Fibroblast of peridontal ligament (primary cell): ENCODE data around the gene RB1.

Experiments used
- DNase-seq: peaks from one replicate; pipeline ENCODE4 v3.0.0-alpha.2; 2010; ENCODE audit errors: extremely low read depth

RB1 gene

DNA sequence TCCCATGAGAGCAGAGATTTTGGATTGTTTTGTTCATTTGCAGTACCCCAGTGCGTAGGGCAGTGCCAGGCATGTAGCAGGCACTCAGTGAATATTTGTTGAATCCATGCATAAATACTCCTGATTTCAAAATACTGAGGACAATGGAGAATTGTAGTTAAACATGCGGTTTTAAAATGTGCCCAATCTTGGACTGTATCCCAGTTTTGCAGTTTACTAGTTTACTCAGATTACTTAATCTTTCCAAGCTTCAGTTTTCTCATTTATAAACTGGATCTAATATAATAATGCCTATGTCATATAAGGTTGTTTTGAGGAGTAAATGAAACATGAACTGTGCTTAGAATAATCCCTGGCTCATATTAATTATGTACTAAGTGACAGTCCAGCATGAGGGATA lies 190.3 kb downstream of the RB1 start:
- DNase-seq = peak; percentile 89

- DNase-seq = no peak
Measured at GRCh38 chr13:48494874-48495273, 191.3 kb downstream of the RB1 start.

DNA sequence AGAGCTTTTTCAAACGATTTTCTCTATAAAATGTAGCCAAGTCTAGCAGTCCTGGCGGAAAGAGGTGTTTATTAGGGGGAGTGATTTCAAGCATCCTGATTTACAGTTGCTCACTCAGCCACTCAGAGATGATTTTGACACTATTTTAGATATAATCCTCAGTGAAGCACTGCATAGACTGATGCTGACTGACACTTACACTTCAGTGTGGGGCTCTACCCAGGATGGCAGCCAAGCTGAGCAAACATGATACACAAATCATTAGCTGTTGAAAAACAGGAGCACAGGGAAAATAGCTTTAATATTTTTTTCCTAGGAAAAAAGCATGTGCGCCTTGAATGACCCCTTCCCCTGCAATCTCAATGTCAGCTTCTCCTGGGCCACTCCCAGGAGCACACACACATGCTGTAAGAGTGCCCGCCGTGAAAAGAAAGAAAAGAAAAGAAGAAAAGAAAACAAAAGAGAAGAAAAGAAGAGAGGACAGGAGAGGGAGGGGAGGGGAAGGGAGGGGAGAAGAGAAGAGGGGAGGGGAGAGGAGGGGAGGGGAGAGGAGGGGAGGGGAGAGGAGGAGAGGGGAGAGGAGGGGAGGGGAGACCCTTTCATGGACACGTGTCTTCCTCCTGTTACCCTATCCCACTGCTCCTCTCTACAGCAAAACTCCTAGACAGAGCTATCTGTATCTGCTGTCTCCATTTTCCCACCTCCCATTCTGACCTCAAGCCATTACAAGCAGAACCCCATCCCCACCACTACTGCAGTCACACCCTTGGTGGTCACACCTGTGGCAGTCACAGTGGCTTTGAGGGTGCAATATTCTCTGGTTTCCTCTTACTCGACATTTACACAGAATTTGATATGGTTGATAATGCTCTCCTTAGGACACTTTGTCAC lies 193.0 kb downstream of the RB1 start:
- DNase-seq = no peak

DNA sequence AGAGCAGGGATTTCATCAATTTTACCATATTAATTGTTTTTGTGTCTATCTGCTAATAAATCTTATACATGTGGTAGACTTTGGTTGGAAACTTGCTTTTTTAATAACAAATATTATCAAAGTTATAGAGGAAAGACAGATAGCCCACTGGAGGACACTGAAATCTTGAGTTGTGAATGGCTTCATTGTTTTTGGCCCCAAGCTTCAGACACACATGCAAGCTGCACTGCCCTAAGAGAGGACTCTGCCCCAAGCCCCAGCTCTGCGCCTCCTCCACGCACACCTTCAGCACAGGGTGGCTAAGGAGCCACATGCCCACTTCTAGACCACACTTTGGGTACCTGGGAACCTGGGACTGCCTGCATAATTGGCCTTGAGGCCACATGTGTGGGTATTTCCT lies 194.1 kb downstream of the RB1 start:
- DNase-seq = no peak

- DNase-seq = peak; percentile 95
Measured at GRCh38 chr13:48500652-48501197, 197.2 kb downstream of the RB1 start.

- no peak for DNase-seq
Measured at GRCh38 chr13:48501705-48502104, 198.2 kb downstream of the RB1 start.

GRCh38 chr13:48502601-48503319 lies 199.2 kb downstream of the RB1 start:
- DNase-seq = no peak

- no peak for DNase-seq
Measured at GRCh38 chr13:48504606-48505005, 201.1 kb downstream of the RB1 start.

DNA sequence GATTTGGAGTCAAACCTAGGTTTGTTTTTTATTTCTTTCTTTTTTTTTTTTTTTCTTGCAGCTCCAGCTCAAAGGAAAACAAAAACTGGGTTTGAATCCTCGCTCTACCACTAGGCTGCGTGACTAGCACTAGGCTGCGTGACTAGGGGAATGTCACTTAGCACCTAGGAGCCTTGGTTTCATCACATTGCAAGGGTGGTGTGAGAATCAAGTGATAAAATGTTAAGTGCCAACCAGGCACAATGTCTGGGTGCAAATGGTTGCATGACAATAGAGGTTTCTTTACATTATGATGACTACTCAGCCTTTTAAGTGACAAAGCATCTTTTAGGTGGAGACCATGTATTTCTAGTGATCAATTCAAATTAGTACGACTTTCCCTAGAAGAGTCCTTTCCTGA lies 201.5 kb downstream of the RB1 start:
- DNase-seq = no peak

- DNase-seq = peak; percentile 97
Measured at GRCh38 chr13:48505597-48506091, 202.1 kb downstream of the RB1 start.

DNA sequence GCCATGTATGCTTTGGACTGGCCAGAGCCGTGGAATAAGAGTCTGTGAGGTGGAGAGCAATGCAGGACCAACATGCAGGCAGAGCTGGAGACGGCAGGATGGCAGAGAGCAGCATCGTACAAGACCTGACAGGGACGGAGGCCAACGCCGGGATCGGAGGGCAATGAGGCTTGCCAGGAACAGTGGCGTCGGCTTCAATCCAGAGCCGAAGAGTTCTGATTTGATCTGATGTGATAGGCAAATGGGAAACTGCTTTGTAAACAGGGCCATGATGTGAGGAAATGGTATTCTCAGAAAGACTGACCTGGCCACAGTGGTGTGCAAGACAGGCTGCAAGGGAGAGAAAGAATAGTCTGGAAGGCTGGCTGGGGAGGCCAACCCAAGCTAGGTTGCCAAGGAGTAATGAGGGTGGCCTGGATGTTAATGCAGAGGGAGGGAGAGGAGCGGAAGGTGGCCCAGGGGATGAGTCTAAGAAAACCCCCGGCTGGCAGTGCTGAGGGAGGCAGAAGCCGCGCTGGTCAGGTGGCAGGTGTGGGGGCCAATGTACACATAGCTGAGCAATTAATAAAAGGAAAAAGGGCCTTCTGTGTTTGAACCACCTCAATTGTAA lies 202.6 kb downstream of the RB1 start:
- no peak for DNase-seq

DNA sequence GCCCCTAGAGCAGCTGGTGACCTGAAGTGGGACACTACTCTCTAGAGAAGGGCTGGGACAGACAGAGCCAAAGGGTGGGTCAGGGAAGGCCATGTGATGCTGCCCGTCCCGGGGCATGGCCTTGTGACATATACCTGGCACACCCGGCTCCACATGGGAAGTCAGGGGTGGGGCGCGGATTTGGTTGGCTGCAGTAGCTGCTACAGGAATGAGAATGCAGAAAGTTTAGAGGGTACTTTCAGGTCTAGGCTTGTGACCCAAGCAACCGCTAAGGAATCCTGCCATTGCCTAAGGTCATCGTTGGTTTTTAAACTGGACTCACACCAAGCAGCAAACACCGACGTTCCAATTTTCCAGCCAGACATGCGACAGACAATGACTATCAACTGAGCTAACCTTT lies 203.5 kb downstream of the RB1 start:
- no peak for DNase-seq

DNA sequence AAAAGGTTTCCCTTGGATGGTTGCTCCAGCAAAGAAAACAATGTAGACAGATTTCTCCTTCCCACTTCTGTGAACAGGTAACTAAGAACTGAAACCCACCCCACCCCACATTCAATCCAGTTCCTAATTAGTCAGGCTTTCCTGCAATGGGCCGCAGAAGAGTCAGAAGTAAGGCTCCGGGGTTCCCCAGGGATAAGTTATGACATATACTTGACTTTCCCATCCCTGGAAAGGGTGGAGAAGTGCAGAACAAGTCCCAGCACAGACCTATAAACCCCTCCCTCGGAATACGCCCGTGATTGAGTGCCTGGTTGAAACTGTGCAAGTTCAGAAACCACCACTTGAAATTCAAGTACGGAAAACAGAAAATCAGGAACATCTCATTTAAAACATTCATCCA lies 204.5 kb downstream of the RB1 start:
- no peak for DNase-seq

GRCh38 chr13:48510698-48511097 lies 207.1 kb downstream of the RB1 start:
- no peak for DNase-seq

DNA sequence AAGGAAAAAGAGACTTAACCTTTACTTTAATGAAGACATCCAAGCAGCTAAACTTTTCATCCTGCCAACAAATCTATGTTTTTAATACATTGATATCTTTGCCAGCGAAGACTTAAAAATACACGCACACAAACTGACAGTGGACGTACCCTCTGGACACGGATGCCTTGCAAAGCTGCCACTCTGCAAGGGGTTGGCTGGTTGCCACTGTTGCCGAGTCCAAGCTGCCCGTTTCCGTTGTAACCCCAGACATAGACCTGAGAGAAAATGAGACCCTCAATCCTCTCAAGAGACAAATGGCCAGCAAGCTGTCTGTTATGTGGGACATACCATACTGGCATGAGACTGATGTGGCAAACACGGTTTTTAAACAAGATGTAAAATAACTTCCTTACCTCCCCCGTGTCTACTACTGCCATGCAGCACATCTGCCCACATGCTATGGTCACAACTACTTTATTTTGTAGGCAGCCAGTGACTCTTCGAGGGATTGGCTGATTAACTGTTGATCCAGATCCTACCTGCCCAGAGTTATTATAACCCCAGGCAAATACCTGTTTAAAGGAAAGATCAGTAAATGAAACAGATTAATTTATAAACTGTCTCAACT lies 208.2 kb downstream of the RB1 start:
- no peak for DNase-seq

GRCh38 chr13:48514793-48515192 lies 211.2 kb downstream of the RB1 start:
- DNase-seq = no peak

GRCh38 chr13:48515732-48516131 lies 212.2 kb downstream of the RB1 start:
- no peak for DNase-seq

GRCh38 chr13:48518083-48518482 lies 214.5 kb downstream of the RB1 start:
- DNase-seq = no peak

GRCh38 chr13:48526286-48526685 lies 222.7 kb downstream of the RB1 start:
- no peak for DNase-seq

DNA sequence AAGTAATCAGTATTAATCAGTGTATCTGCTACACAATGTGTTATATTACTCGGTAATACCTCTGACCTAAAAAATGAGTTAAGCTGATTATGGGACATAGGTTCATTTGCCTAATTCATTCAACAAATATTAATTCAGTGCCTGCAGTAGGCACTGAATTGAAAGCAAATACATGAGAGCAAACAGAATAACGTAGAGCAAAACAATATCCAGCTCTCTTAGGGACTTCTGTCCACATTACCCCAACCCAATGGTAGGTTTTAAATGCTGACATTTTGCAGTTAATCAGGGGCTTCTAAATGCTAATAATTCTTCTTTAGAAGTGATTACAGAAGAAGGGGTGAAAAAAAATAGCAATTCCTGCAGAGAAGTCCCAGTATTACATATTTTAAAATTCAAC lies 224.4 kb downstream of the RB1 start:
- no peak for DNase-seq

- DNase-seq = no peak
Measured at GRCh38 chr13:48528720-48529119, 225.2 kb downstream of the RB1 start.

DNA sequence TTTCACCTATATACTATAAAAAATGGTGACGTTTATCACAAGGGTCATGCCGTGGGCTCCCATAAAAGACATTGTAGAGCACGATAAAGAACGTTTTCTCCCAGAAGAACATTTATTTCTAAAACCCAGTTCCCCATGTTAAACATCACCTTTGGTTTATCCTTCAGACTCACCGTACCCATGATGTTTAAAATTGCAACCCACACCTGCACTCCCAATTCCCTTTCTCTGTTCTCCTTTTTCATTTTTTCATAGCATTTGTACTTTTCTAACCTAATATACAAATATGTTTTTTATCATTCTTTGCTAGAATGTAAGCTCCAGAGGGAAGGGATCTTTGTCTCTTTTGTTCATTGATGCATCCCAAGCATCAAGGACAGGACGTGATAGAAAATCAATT lies 227.3 kb downstream of the RB1 start:
- DNase-seq = no peak
